ENCODE data around the gene ITPR2.
A peak's percentile ranks its signal among the peaks of the same experiment; 100 is the strongest.
"Not testable (repeated sequence)": the region's sequence is repeated elsewhere in the genome, so short reads cannot be mapped to it uniquely, and the experiment has no call there.

Gene ITPR2

GRCh38 chr12:26546535-26547314, 286.3 kb downstream of the ITPR2 start:
- FAIRE-seq (no peak), DNase-seq (ENCODE audit: insufficient read length, low spot score) (no peak)

- DNase-seq (ENCODE audit: insufficient read length, low spot score) (no peak), FAIRE-seq (no peak)
Measured at GRCh38 chr12:26539131-26539530, 293.9 kb downstream of the ITPR2 start.

- no peak for DNase-seq (ENCODE audit: insufficient read length, low spot score)
- FAIRE-seq: no peak
Measured at GRCh38 chr12:26537651-26538050, 295.3 kb downstream of the ITPR2 start.

- FAIRE-seq (peak; percentile 4), DNase-seq (ENCODE audit: insufficient read length, low spot score) (no peak)
Measured at GRCh38 chr12:26537126-26537525, 295.9 kb downstream of the ITPR2 start.

- no peak for DNase-seq (ENCODE audit: insufficient read length, low spot score)
- FAIRE-seq: no peak
Measured at GRCh38 chr12:26535826-26536225, 297.2 kb downstream of the ITPR2 start.

DNA sequence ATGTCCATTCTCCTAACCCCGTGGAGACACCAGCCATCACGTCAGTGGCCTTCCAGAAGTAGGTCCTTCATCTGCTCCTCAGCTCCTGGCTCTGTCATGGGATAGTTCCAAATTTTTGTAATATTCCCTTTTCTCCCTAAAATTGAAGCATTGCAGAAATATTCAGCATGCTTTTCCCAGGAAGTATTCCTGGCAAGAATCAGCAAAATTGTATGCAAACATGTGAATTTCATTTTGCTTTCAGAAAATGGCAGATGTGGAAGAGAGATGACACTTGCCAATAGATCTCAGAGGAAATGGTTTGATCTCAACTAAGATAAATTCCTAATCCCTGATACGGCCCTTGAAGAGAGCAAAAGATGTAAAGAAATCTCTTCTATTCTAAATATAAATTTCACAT, 298.9 kb downstream of the ITPR2 start:
- FAIRE-seq (no peak), DNase-seq (ENCODE audit: insufficient read length, low spot score) (no peak)

DNA sequence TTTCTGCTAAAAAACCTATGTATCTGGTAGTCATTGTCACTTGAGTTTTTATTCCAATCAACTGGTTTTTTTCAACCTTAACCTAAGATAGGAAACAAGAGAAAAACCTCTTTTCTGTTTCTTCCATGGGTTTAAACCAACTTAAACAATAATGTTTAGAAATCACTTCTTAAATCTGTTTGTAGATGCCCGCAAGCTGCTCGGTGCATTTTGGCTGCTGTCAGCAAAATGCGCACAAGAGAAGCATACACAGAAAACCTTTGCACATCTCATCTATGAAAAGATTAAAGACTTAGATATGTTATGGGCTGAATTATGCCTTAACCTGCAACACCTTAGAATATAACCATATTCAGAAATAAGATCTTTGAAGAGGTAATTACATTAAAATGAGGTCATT, 299.8 kb downstream of the ITPR2 start:
- DNase-seq (ENCODE audit: insufficient read length, low spot score) (no peak), FAIRE-seq (no peak)

DNA sequence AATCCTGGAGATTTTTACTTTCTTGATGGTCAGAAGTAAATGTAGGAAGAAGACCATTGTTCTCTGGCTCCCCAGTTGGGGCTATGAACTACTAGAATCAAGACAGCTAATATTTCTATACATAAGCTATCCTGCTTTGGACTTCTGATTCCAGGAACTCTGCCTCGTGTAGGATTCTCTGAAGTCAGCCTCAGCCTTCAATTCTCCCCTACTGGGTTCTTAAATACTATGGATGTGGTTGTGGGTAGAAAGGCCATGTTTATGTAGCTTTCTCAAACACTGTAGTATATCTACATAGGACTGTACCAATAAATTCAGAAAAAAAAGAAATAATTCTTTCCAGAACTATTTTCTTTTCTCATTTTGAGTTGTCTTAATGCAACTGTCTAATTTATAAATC, 302.5 kb downstream of the ITPR2 start:
- DNase-seq (ENCODE audit: insufficient read length, low spot score): no peak
- FAIRE-seq: no peak

DNA sequence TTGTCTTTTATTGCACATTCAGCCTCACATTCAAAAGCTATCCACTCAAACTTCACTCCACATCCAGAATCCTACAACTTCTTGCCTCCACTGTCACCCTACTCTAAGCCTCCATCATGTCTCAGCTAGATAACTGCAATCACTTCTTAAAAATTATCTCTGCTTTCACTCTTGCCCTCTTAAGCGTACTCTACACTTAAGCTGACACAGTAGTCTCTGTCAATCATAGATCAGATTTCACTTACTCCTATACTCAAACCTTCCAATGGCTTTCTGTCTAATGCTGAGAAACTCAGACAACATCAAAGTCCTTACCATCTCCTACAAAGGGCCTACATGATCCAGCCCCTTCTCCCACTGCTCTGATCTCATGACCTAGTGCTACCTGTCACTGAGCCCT, 304.1 kb downstream of the ITPR2 start:
- FAIRE-seq (no peak), DNase-seq (ENCODE audit: insufficient read length, low spot score) (no peak)

GRCh38 chr12:26527682-26528081, 305.3 kb downstream of the ITPR2 start:
- FAIRE-seq (no peak), DNase-seq (ENCODE audit: insufficient read length, low spot score) (no peak)

- DNase-seq (ENCODE audit: insufficient read length, low spot score): no peak
- FAIRE-seq: no peak
Measured at GRCh38 chr12:26524862-26525465, 308.0 kb downstream of the ITPR2 start.

- FAIRE-seq (peak; percentile 38), DNase-seq (ENCODE audit: insufficient read length, low spot score) (no peak)
Measured at GRCh38 chr12:26523708-26524150, 309.3 kb downstream of the ITPR2 start.

- DNase-seq (ENCODE audit: insufficient read length, low spot score) (no peak), FAIRE-seq (no peak)
Measured at GRCh38 chr12:26520869-26521268, 312.1 kb downstream of the ITPR2 start.

DNA sequence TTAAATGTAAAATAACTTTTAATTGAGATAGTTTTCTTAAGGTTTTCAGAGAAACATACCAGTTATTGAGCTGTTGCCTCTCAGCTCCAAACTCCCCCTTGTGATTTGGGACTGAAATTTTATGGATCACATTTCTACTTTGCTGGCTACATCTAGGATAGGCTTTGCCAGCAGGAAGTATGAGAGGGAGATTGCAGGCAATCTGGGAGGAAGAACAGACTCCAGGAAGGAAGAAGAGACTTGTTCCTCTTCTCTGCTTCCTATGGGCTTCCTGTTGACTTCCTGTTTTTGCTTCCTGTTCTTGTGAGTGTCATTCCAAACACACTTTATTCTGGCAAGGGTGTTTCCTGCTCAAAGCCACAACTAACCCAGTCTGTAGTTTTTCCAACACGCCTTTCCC, 312.9 kb downstream of the ITPR2 start:
- DNase-seq (ENCODE audit: insufficient read length, low spot score) (no peak), FAIRE-seq (no peak)

- DNase-seq (ENCODE audit: insufficient read length, low spot score) (no peak), FAIRE-seq (no peak)
Measured at GRCh38 chr12:26519462-26519861, 313.5 kb downstream of the ITPR2 start.

DNA sequence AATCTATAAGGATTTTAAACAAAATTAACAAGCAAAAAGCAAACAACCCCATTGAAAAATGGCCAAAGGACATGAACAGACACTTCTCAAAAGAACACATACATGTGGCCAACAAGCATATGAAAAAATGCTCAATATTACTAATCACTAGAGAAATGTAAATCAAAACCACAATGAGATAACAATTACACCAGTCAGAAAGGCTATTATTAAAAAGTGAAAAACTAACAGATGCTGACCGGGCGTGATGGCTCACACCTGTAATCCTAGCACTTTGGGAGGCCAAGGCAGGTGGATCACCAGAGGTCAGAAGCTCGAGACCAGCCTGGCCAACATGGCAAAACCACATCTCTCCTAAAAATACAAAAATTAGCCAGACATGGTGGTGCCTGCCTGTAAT, 315.7 kb downstream of the ITPR2 start:
- FAIRE-seq: not testable (repeated sequence)

GRCh38 chr12:26514364-26514763, 318.6 kb downstream of the ITPR2 start:
- FAIRE-seq (peak; percentile 38), DNase-seq (ENCODE audit: insufficient read length, low spot score) (no peak)

More for the DNA sequence above, 315.7 kb downstream of the ITPR2 start:
- not testable (repeated sequence) for DNase-seq (ENCODE audit: insufficient read length, low spot score)

DNA sequence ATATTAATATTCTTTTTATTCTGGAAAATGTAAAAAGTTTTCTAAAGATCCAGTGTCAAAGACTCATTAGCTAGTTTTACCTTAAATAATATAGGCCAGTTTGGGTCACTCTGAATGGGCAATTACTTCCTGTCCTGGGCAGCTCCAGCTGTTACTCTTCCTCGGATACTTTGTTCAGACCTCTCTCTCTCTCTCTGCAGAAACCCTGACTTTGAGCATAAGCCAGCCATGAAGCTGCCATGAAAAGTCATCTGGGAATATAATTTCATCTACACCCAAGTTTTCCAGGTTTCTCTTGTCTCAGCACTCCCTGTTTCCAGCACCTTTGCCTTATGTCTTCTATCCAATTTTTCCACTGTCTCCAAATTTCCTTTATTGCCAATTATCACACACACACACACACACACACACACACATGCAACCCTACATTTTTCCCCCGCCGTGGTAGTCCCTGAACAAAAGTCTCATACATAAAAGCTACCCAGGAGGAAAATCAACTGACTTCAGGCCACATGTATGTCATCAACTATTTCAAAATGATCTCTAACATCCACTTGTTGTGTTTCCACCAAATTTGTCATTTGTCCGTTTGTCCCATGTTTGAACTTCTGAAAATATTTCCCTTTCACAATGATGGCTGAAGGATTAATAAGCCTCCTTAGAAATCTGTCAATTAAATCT, 319.5 kb downstream of the ITPR2 start:
- DNase-seq (ENCODE audit: insufficient read length, low spot score) (no peak), FAIRE-seq (no peak)

GRCh38 chr12:26512213-26512612, 320.8 kb downstream of the ITPR2 start:
- DNase-seq (ENCODE audit: insufficient read length, low spot score): no peak
- FAIRE-seq: no peak

- no peak for FAIRE-seq
Measured at GRCh38 chr12:26510354-26510674, 322.7 kb downstream of the ITPR2 start.

DNA sequence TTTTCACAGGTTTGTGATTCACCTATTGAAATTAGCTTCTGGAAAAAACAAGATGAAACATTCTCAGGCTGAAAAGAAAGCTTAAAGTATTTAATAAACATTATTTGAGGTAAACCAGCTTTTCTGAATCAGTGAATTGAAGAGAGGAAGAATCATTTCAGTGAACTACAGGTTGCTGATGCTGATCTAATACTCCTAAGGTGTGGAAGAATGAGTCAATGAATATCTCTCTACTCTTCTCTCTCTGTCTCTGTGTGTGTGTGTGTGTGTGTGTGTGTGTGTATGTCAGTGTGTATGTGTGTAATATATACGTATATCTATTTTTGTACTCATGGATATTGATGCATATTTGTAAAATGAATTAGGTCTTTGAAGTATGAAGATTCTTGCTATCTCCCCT, 325.4 kb downstream of the ITPR2 start:
- FAIRE-seq: no peak
- DNase-seq (ENCODE audit: insufficient read length, low spot score): no peak

More at GRCh38 chr12:26510354-26510674, 322.7 kb downstream of the ITPR2 start:
- DNase-seq (ENCODE audit: insufficient read length, low spot score): no peak
